SK-N-SH (cell line): ENCODE data around the gene SLC40A1. TPM values are rescaled to one million over a fixed set of nuclear protein-coding genes. Genes with fewer than 3 reads are reported as not detected.

ENCODE experiments used
- CTCF ChIA-PET: fragments of 300-600, 350-600 bp; formaldehyde crosslinking; extraction: SDS; loops from one replicate; lab custom pipeline; 2021; lab: Yijun Ruan, JAX
- POLR2A ChIA-PET: fragments of 350-600 bp; sonication (Branson Sonifier 250); formaldehyde crosslinking; extraction: SDS; loops from one replicate; lab custom pipeline; 2020; ENCODE audit warnings: antibody characterized with exemption, inconsistent platforms; lab: Yijun Ruan, JAX
- DNase-seq: peaks from one replicate; pipeline ENCODE4 v3.0.0; 2012
- H2AFZ ChIP-seq: fragments of 200-600 bp; sonication (generic); 2 replicates; pipeline ENCODE4 v1.8.1; 2016; ENCODE audit warnings: antibody characterized with exemption, mild to moderate bottlenecking, low read depth
- H3F3A ChIP-seq: fragments of 200-600 bp; sonication (generic); replicated peaks from 2 replicates; pipeline ENCODE3; 2016; ENCODE audit warnings: antibody characterized with exemption, mild to moderate bottlenecking; ENCODE audit not compliant: insufficient read depth
- H3K27ac ChIP-seq, 2 experiments: fragments of 200-500 bp in 1 of 2; fragments of 200-600 bp in 1 of 2; sonication (Bioruptor generic) in 1 of 2; sonication (generic), shearing (Covaris generic) in 1 of 2; 2 replicates each; pipeline versions ENCODE4 v1.5.1 to v1.6.1; 2014 to 2016; ENCODE audit warnings: low read depth in 2 of 2, inconsistent platforms in 1 of 2, low read length in 1 of 2, mild to moderate bottlenecking in 1 of 2, mixed read lengths in 1 of 2
- H3K27me3 ChIP-seq: fragments of 200-600 bp; sonication (generic), shearing (Covaris generic); 2 replicates; pipeline ENCODE4 v1.6.1; 2016; ENCODE audit warnings: mixed run types; ENCODE audit not compliant: insufficient read depth
- H3K36me3 ChIP-seq, 2 experiments: fragments of 200-500 bp in 1 of 2; fragments of 200-600 bp in 1 of 2; sonication (Bioruptor generic) in 1 of 2; sonication (generic) in 1 of 2; replicated peaks in 1 of 2; 2 replicates each; pipeline versions ENCODE3 to v1.5.1; 2014 to 2016; ENCODE audit warnings: low read length in 1 of 2, mild to moderate bottlenecking in 1 of 2; ENCODE audit not compliant: insufficient read depth in 2 of 2, control insufficient read depth in 1 of 2
- H3K4me1 ChIP-seq, 2 experiments: fragments of 200-500 bp in 1 of 2; fragments of 200-600 bp in 1 of 2; sonication (Bioruptor generic) in 1 of 2; sonication (generic), shearing (Covaris generic) in 1 of 2; 2 replicates each; pipeline versions ENCODE4 v1.5.1 to v1.6.1; 2014 to 2016; ENCODE audit warnings: low read depth in 1 of 2, low read length in 1 of 2, mixed run types in 1 of 2; ENCODE audit not compliant: insufficient read depth in 2 of 2, control insufficient read depth in 1 of 2
- H3K4me2 ChIP-seq: fragments of 200-600 bp; sonication (generic), shearing (Covaris generic); 2 replicates; pipeline ENCODE4 v1.6.1; 2017; ENCODE audit warnings: mixed run types
- H3K4me3 ChIP-seq, 2 experiments: fragments of 200-500 bp in 1 of 2; fragments of 200-600 bp in 1 of 2; sonication (Bioruptor generic) in 1 of 2; sonication (generic), shearing (Covaris generic) in 1 of 2; 2 replicates each; pipeline versions ENCODE4 v1.5.1 to v1.8.1; 2014 to 2016; ENCODE audit warnings: low read depth in 2 of 2, inconsistent platforms in 1 of 2, low read length in 1 of 2, mild to moderate bottlenecking in 1 of 2, mixed read lengths in 1 of 2, moderate library complexity in 1 of 2
- H3K79me2 ChIP-seq: fragments of 200-600 bp; sonication (generic); 2 replicates; pipeline ENCODE4 v1.8.1; 2017; ENCODE audit warnings: mild to moderate bottlenecking; ENCODE audit not compliant: insufficient read depth
- H3K9ac ChIP-seq: fragments of 200-600 bp; sonication (generic); 2 replicates; pipeline ENCODE4 v1.6.1; 2017; ENCODE audit warnings: mixed run types
- H3K9me2 ChIP-seq: fragments of 200-600 bp; sonication (generic); 2 replicates; pipeline ENCODE4 v1.6.1; 2017; ENCODE audit warnings: mixed run types
- H3K9me3 ChIP-seq: fragments of 200-600 bp; sonication (generic); 2 replicates; pipeline ENCODE4 v1.6.1; 2017; ENCODE audit warnings: mixed run types, mild to moderate bottlenecking, moderate library complexity
- H4K20me1 ChIP-seq: fragments of 200-600 bp; sonication (generic); 2 replicates; pipeline ENCODE4 v1.6.1; 2017; ENCODE audit warnings: mild to moderate bottlenecking, mixed run types; ENCODE audit not compliant: insufficient read depth
- CHD2 ChIP-seq: fragments of 150-350 bp; IDR thresholded peaks from 2 replicates; pipeline ENCODE4 v1.6.1; 2018; ENCODE audit warnings: low read length; ENCODE audit not compliant: partially characterized antibody
- ELF1 ChIP-seq: IDR thresholded peaks from 2 replicates; pipeline ENCODE4 v1.4.0; 2012
- FOXM1 ChIP-seq: IDR thresholded peaks from 2 replicates; pipeline ENCODE4 v1.4.0; 2012; ENCODE audit warnings: low read depth, mild to moderate bottlenecking
- IRF3 ChIP-seq: fragments of 150-350 bp; IDR thresholded peaks from 2 replicates; pipeline ENCODE4 v1.6.1; 2016; ENCODE audit warnings: mild to moderate bottlenecking, low read depth, low read length
- JUND ChIP-seq: IDR thresholded peaks from 2 replicates; pipeline ENCODE4 v1.4.0; 2012
- MEF2A ChIP-seq: IDR thresholded peaks from 2 replicates; pipeline ENCODE4 v1.4.0; 2012; ENCODE audit warnings: low read depth, borderline replicate concordance
- NFIC ChIP-seq: IDR thresholded peaks from 2 replicates; pipeline ENCODE4 v1.4.0; 2012; ENCODE audit warnings: borderline replicate concordance
- NRF1 ChIP-seq: IDR thresholded peaks from 2 replicates; pipeline ENCODE4 v1.6.1; 2012; ENCODE audit warnings: low read depth, mild to moderate bottlenecking, low read length
- PBX3 ChIP-seq: IDR thresholded peaks from 2 replicates; pipeline ENCODE4; 2012
- POLR2AphosphoS5 ChIP-seq: IDR thresholded peaks from 2 replicates; pipeline ENCODE4 v1.6.1; 2012; ENCODE audit warnings: low read depth, low read length
- RFX5 ChIP-seq: IDR thresholded peaks from 2 replicates; pipeline ENCODE4 v1.6.1; 2012; ENCODE audit warnings: mild to moderate bottlenecking, improper control_type of control experiment, low read length
- RXRA ChIP-seq: IDR thresholded peaks from 2 replicates; pipeline ENCODE4 v1.4.0; 2012; ENCODE audit warnings: low read depth, mild to moderate bottlenecking, borderline replicate concordance
- TAF1 ChIP-seq: IDR thresholded peaks from 2 replicates; pipeline ENCODE4 v1.6.1; 2012; ENCODE audit warnings: low read depth, mild to moderate bottlenecking, low read length, moderate library complexity, borderline replicate concordance
- YY1 ChIP-seq: IDR thresholded peaks from 2 replicates; pipeline ENCODE4 v1.4.0; 2012; ENCODE audit warnings: low read depth, mild to moderate bottlenecking
- ZBTB33 ChIP-seq: IDR thresholded peaks from 2 replicates; pipeline ENCODE4 v1.4.0; 2012; ENCODE audit warnings: low read depth, borderline replicate concordance
- WGBS: methylation state at CpG from one replicate; pipeline ENCODE4 v1.1.6; 2017; ENCODE audit warnings: low lambda C conversion rate; 5-methylcytosine and 5-hydroxymethylcytosine counted together
- polyA plus RNA-seq, 3 experiments: library from polyadenylated mRNA; depleted of rRNA; stranded (reverse); fragments of >200 nt; gene quantifications; 2 replicates each; pipeline ENCODE4 v1.2.3, GENCODE V29; 2012

SLC40A1 gene
- polyA plus RNA-seq, 1 of the 3 experiments (the other 2 are of a cell fraction), result 1.8 TPM

GRCh38 chr2:189530965-189531637 is 49.5 kb downstream of the SLC40A1 start:
- 94% methylated on average over 3 of the region's 3 CpGs for WGBS
- Histone ChIP-seq H4K20me1 (no peaks in the 10 kb centered on the region), H3K4me2 (no peak overlapping the region), H3K4me3 (no peak overlapping the region), H3K27me3 (no peaks in the 10 kb centered on the region), H3K4me1 (peaks cover 0 to 3% of the 10 kb centered on the region in 2 experiments; a peak in 1 of 4 replicates), H3K9ac (no peak overlapping the region), H3F3A (no peaks in the 10 kb centered on the region), H3K36me3 (no peaks in the 10 kb centered on the region), H3K27ac (no peak overlapping the region), H2AFZ (no peak overlapping the region)
- POLR2A ChIA-PET, result no interaction called here
- no peak for DNase-seq
- TF ChIP-seq CHD2 (no peak), POLR2AphosphoS5 (no peak), ELF1 (no peak), NRF1 (no peak), PBX3 (no peak), RFX5 (no peak)
- TF ChIP-seq, all 33 proteins: peak for 0
- CTCF ChIA-PET, result interaction anchor here (1.5 kb wide), 1 partner anchor 10 kb away, joined by 3 read pairs; no protein-coding TSS in a partner anchor
- no peaks in the 10 kb centered on the region for H3K9me2 ChIP-seq
- H3K79me2 ChIP-seq, result no peaks in the 10 kb centered on the region
- H3K9me3 ChIP-seq, result no peaks in the 10 kb centered on the region

GRCh38 chr2:189528617-189529016 is 52.0 kb downstream of the SLC40A1 start:
- Histone ChIP-seq H3K4me1 (peaks cover 0 to 3% of the 10 kb centered on the region in 2 experiments; a peak in 1 of 4 replicates), H3K4me3 (no peak overlapping the region), H3K9ac (no peak overlapping the region), H3K4me2 (no peak overlapping the region), H3K36me3 (no peaks in the 10 kb centered on the region), H3K27ac (no peak overlapping the region), H4K20me1 (no peaks in the 10 kb centered on the region), H3F3A (no peaks in the 10 kb centered on the region), H3K9me3 (no peaks in the 10 kb centered on the region), H3K79me2 (no peaks in the 10 kb centered on the region), H3K27me3 (no peaks in the 10 kb centered on the region), H2AFZ (0 out of 2 replicates have a peak overlapping the region, but pooled peaks have one; percentile 11), H3K9me2 (no peaks in the 10 kb centered on the region)
- 90% methylated on average over 3 of the region's 3 CpGs for WGBS
- DNase-seq, result no peak
- TF ChIP-seq FOXM1 (no peak), RXRA (no peak), TAF1 (no peak)
- ChIA-PET CTCF (interaction anchor here (1.6 kb wide), 1 partner anchor 60 kb away, joined by 3 read pairs; no protein-coding TSS in a partner anchor), POLR2A (no interaction called here)

- TF ChIP-seq NFIC (no peak), MEF2A (no peak), JUND (no peak), ZBTB33 (no peak), IRF3 (no peak), YY1 (no peak)
- H3K4me3 ChIP-seq, result no peak overlapping the region
- CTCF ChIA-PET, result no interaction called here
- no peak for DNase-seq
- no peaks in the 10 kb centered on the region for H3K36me3 ChIP-seq
- POLR2A ChIA-PET, result no interaction called here
- no peaks in the 10 kb centered on the region for H3K27me3 ChIP-seq
- no peaks in the 10 kb centered on the region for H3K79me2 ChIP-seq
- H2AFZ ChIP-seq, result 0 out of 2 replicates have a peak overlapping the region, but pooled peaks have one; percentile 11
- H3K9me2 ChIP-seq, result no peaks in the 10 kb centered on the region
- H3K4me1 ChIP-seq, result 0 out of 4 replicates have a peak, but pooled peaks cover 0 to 3% of the 10 kb centered on the region in 2 experiments
- H3F3A ChIP-seq, result no peaks in the 10 kb centered on the region
- no peaks in the 10 kb centered on the region for H3K9me3 ChIP-seq
- no peaks in the 10 kb centered on the region for H4K20me1 ChIP-seq
- H3K4me2 ChIP-seq, result no peak overlapping the region
- 93% methylated on average over 1 of the region's 1 CpG for WGBS
- no peak overlapping the region for H3K27ac ChIP-seq
- H3K9ac ChIP-seq, result no peak overlapping the region
These were observed 52.6 kb downstream of the SLC40A1 start for GRCh38 chr2:189527812-189528592.
